Measurements from ENCODE around the gene RPTOR.
A peak's percentile ranks its signal among the peaks of the same experiment; 100 is the strongest.

RPTOR gene

DNA sequence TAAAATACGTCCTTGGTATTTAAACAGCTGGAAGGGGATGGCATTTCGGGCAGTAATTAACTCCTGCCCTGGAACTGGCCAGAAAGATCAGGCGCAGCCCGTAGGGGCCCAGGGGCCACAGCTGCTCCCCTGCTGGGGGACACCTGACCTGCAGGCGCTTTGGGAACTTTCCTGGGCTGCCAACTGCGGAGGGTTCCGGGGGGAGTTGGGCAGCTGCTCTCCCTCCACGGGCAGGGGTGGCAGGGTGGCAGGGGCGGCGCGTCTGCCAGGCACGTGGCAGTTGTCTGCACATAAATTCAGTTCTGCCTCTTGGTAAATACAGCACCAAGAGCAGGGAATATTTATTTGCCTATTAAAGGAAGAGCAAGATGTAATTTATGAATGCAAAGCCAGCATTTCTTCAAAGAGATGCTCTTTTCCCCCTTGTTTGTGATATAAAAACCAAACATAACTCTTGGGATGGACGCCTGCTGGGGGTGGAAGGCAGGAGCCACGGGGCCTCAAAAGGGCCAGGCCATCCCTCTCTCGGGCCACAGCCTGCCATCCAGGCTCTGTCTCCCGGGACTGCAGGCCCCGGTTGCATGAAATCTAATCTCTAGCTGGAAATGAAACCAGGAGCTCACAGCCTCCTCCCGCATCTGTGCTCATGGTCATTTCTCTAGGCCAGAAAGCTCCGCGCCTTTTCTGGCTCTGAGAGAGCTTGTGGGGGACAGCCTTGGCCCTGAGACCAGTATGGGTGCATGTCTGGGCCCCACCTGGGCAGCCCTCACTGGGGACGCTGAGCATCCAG, 417.1 kb downstream of the RPTOR start:
- TF ChIP-seq Cebpa-rat (IDR thresholded peaks at IDR 0.05): no peak
- no peaks in the 10 kb centered on the region for H3K9me3 ChIP-seq (replicated peaks in 1 of 11)
- H3K4me2 ChIP-seq: peak overlapping the region in 7 of 11 experiments; percentile 1 to 58 (median 35); a peak in 12 of 22 replicates
- peaks cover 4 to 48% (median 20%) of the 10 kb centered on the region in 11 experiments; a peak in 19 of 22 replicates for H3K36me3 ChIP-seq
- no peak overlapping the region for H3K4me3 ChIP-seq
- H4K20me1 ChIP-seq: peaks cover 0 to 74% (median 40%) of the 10 kb centered on the region in 11 experiments; a peak in 17 of 22 replicates
- H3K4me1 ChIP-seq: peaks cover under 1 to 49% (median 41%) of the 10 kb centered on the region in 10 experiments; a peak in 18 of 20 replicates
- H3K27me3 ChIP-seq: 0 out of 22 replicates have a peak, but pooled peaks cover 0 to 1% (median 0%) of the 10 kb centered on the region in 11 experiments
- H3K9ac ChIP-seq: peak overlapping the region in 3 of 11 experiments; percentile 3 to 35 (median 22); a peak in 2 of 22 replicates
- H3K27ac ChIP-seq: no peak overlapping the region

DNA sequence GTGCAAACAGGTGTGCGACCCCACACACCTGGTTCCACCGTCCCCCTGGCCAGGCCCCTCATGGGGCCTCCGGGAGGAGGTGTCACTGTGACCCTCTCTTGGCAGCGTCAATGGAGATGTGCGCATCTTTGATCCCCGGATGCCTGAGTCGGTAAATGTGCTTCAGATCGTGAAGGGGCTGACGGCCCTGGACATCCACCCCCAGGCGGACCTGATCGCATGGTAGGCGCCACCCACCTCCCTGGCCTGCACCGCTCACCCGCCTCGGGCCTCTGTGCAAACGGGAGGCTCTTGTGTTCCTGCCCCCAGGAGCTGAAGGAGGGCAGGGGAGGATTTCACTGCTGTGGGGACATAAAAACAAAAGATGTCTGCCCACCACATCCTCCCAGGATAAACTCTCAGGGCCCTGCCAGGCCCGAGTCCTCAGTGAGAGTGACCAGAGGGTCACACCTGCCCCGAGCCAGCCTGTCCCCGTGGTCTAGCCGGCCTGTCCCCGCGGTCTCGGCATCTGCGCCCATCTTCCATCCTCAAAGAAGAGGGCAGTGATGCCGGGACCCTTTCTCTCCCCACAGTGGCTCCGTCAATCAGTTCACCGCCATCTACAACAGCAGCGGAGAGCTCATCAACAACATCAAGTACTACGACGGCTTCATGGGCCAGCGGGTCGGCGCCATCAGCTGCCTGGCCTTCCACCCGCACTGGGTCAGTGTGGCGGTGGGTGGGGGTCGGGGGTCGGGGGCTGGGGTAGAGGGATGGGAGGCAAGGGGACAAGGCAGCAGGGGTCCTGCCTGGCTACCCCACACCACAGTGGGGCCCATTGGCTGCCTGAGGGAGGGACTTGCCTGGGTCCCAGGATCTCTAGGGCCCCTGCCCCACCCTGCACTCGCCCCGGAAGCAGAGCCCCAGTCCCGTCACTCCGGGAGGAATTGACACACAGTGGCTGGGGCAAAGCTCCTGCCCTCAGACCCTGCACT, 418.0 kb downstream of the RPTOR start:
- H3K27me3 ChIP-seq: no peaks in the 10 kb centered on the region
- H3K36me3 ChIP-seq: peaks cover 4 to 46% (median 20%) of the 10 kb centered on the region in 11 experiments; a peak in 19 of 22 replicates
- H3K9ac ChIP-seq: peak overlapping the region in 1 of 11 experiments; percentile 3; a peak in 1 of 22 replicates
- TF ChIP-seq Cebpa-rat (IDR thresholded peaks at IDR 0.05): no peak
- no peak overlapping the region for H3K4me3 ChIP-seq
- H4K20me1 ChIP-seq: peaks cover 0 to 75% (median 38%) of the 10 kb centered on the region in 11 experiments; a peak in 17 of 22 replicates
- H3K9me3 ChIP-seq (replicated peaks in 1 of 11): no peaks in the 10 kb centered on the region
- peaks cover 0 to 40% (median 32%) of the 10 kb centered on the region in 10 experiments; a peak in 17 of 20 replicates for H3K4me1 ChIP-seq
- no peak overlapping the region for H3K27ac ChIP-seq
- H3K4me2 ChIP-seq: peak overlapping the region in 5 of 11 experiments; percentile 17 to 58 (median 42); a peak in 10 of 22 replicates

DNA sequence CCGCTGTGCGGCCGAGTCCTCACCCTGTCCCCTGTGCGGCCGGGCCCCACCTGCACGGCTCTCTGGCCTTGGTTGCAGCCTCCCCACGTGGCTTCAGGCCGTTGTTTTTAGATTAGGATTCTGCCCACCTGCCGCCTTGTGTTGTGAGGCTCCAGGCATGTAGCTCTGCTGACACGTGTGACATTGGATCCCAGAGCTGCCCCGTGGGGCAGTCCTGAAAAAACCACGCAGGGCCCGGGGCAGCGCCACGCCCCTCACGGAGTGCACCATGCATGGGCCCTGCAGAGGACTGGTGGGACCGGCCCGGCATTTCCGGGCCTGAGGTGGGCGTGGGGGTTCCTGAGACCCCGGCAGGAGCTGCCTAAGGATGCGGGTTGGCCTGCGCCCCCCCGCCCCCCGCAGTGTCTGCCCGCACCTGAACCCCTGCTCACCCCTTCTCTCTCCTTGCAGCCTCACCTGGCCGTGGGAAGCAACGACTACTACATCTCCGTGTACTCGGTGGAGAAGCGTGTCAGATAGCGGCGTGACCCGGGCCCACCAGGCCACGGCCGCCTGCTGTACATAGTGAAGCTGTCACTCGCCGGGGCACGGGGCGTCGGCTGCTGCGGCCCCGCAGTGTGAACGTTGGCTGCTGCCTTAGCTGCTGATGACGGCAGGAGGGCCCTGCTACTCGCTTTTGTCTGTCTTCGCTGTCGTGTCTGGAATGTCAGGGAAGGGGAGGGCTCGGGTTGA, 419.3 kb downstream of the RPTOR start:
- H3K4me1 ChIP-seq: peaks cover under 1 to 35% (median 28%) of the 10 kb centered on the region in 10 experiments
- H3K27me3 ChIP-seq: no peaks in the 10 kb centered on the region
- no peaks in the 10 kb centered on the region for H3K9me3 ChIP-seq (replicated peaks in 1 of 11)
- no peak overlapping the region for H3K4me2 ChIP-seq
- H3K36me3 ChIP-seq: peaks cover 4 to 45% (median 20%) of the 10 kb centered on the region in 11 experiments; a peak in 19 of 22 replicates
- H4K20me1 ChIP-seq: peaks cover 0 to 77% (median 34%) of the 10 kb centered on the region in 11 experiments; a peak in 17 of 22 replicates
- no peak overlapping the region for H3K4me3 ChIP-seq
- TF ChIP-seq Cebpa-rat (IDR thresholded peaks at IDR 0.05): no peak
- H3K27ac ChIP-seq: no peak overlapping the region
- no peak overlapping the region for H3K9ac ChIP-seq

DNA sequence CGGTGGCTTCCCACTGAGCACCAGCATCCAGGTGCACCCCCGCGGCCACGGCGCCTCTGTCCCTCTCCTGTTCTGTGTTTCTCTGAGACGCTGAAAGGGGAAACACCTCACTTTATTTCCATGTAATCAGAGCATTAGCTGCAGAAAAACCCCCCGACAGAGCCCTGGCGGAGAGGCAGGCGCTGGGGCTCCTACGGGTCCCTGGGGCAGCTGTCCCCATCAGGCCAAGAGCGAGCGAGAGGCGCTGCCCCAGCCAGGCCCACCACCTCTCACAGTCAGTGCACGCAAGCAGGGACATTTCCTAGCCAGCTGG, 419.9 kb downstream of the RPTOR start:
- Histone ChIP-seq H3K4me1 (peaks cover 6 to 35% (median 28%) of the 10 kb centered on the region in 10 experiments), H3K4me3 (no peak overlapping the region), H3K36me3 (peaks cover 4 to 43% (median 20%) of the 10 kb centered on the region in 11 experiments; a peak in 19 of 22 replicates), H3K4me2 (no peak overlapping the region), H4K20me1 (peaks cover 0 to 75% (median 29%) of the 10 kb centered on the region in 11 experiments; a peak in 16 of 22 replicates), H3K9ac (no peak overlapping the region), H3K9me3 (replicated peaks in 1 of 11) (no peaks in the 10 kb centered on the region), H3K27me3 (peaks cover 0 to under 1% (median 0%) of the 10 kb centered on the region in 11 experiments; a peak in 2 of 22 replicates), H3K27ac (no peak overlapping the region)
- no peak for TF ChIP-seq Cebpa-rat (IDR thresholded peaks at IDR 0.05)

DNA sequence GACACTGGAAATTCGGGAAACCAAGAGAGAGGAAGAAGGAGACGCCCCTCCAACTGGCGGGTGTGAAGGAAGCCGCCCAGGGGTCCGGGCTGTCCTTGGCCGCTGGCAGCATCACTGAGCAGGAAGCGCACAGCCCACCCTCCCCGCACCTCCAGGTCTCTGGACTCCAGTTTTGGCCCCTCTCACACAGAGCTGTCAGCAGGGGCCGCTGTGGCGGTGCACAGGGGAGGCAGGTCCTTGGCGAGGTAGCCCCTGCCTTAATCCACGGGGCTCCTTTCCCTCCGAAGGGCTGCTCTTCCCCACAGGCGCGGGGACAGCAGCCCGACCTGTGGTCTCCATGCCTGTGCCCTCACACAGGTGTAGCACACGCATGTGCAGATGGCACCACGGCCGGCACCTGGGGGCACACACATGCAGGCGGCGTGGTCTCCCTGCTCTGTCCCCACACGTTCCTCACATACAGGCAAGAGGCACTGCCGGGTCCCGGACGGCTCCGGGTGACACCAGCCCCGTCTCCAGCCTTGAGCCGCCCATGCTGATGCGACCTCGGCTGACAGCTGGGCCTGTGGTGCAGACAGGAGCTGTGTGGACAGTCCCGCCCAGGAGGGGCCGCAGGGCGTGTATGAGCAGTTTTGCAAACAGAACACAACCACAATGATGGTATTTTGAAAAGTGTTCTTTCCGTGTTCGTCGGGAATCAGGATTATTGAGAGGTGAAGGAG, 420.4 kb downstream of the RPTOR start:
- H4K20me1 ChIP-seq: peaks cover 0 to 75% (median 23%) of the 10 kb centered on the region in 11 experiments; a peak in 15 of 22 replicates
- peaks cover 4 to 38% (median 20%) of the 10 kb centered on the region in 11 experiments; a peak in 19 of 22 replicates for H3K36me3 ChIP-seq
- no peak overlapping the region for H3K4me3 ChIP-seq
- no peak overlapping the region for H3K9ac ChIP-seq
- peaks cover 11 to 38% (median 33%) of the 10 kb centered on the region in 10 experiments for H3K4me1 ChIP-seq
- H3K27ac ChIP-seq: no peak overlapping the region
- H3K27me3 ChIP-seq: peaks cover 0 to 6% (median 0%) of the 10 kb centered on the region in 11 experiments; a peak in 5 of 22 replicates
- no peak overlapping the region for H3K4me2 ChIP-seq
- no peaks in the 10 kb centered on the region for H3K9me3 ChIP-seq (replicated peaks in 1 of 11)
- no peak for TF ChIP-seq Cebpa-rat (IDR thresholded peaks at IDR 0.05)

DNA sequence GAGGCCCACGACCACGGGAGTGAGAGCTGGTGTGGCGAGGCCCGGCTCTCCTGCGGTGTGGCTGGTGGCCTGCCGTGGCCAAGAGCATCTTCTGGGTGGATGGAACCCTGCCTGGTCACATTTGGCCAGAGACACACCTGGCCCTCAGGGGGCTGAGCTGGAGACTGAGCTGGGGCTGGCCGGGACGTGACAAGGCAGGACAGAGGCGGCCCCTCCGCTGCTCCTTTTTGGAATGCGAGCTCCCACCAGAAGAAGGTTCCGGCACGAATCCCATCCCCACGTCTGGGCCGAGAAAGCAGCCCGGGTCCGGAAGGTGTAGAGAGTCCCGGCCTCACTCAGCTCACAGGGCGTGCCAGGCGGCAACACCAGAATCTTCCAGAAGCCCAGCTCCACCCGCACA, 421.0 kb downstream of the RPTOR start:
- peaks cover 0 to 12% (median 5%) of the 10 kb centered on the region in 11 experiments; a peak in 11 of 22 replicates for H3K27me3 ChIP-seq
- H3K36me3 ChIP-seq: peaks cover 4 to 32% (median 19%) of the 10 kb centered on the region in 11 experiments; a peak in 19 of 22 replicates
- no peak overlapping the region for H3K4me2 ChIP-seq
- no peak overlapping the region for H3K27ac ChIP-seq
- H3K9me3 ChIP-seq (replicated peaks in 1 of 11): no peaks in the 10 kb centered on the region
- no peak for TF ChIP-seq Cebpa-rat (IDR thresholded peaks at IDR 0.05)
- no peak overlapping the region for H3K4me3 ChIP-seq
- peaks cover 17 to 44% (median 39%) of the 10 kb centered on the region in 10 experiments for H3K4me1 ChIP-seq
- H4K20me1 ChIP-seq: peaks cover 0 to 70% (median 23%) of the 10 kb centered on the region in 11 experiments; a peak in 14 of 22 replicates
- no peak overlapping the region for H3K9ac ChIP-seq

DNA sequence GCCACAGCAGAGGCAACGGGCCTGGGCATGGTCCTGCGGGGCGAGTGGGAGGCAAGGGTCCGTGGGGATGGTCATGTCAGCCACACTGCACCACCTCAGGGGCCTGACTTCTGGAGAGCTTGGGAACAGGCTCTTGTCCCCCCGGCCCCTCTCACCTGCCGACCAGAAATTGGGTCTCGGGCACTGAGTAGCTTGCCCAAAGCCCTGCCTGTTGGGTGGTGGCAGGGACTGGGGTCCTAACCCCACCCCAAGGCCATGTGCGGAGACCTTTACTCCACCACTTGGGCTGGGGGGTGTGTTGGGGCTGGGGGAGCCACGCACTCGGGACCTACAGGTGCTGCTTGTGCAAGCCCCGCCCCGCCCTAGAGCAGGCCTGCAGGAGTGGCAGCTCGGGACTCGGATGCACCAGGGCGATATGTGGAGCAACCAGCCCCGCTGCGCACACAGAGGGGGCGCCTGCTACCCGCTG, 422.8 kb downstream of the RPTOR start:
- H3K4me1 ChIP-seq: peaks cover 20 to 47% (median 41%) of the 10 kb centered on the region in 10 experiments
- no peak overlapping the region for H3K4me3 ChIP-seq
- TF ChIP-seq Cebpa-rat (IDR thresholded peaks at IDR 0.05): no peak
- no peak overlapping the region for H3K27ac ChIP-seq
- no peaks in the 10 kb centered on the region for H3K9me3 ChIP-seq (replicated peaks in 1 of 11)
- no peak overlapping the region for H3K9ac ChIP-seq
- H3K36me3 ChIP-seq: peaks cover 4 to 23% (median 19%) of the 10 kb centered on the region in 11 experiments; a peak in 19 of 22 replicates
- peaks cover 0 to 23% (median 13%) of the 10 kb centered on the region in 11 experiments; a peak in 13 of 22 replicates for H3K27me3 ChIP-seq
- H4K20me1 ChIP-seq: peaks cover 0 to 63% (median 9%) of the 10 kb centered on the region in 11 experiments; a peak in 10 of 22 replicates
- no peak overlapping the region for H3K4me2 ChIP-seq

Data from BLaER1 treated with 17β-estradiol and CSF1 and Interleukin-3, amounts not matched to agents 10 nM and 100 nM (cell line).